DMS153 treated with DMSO at 0.1 percent for 48 hours (cell line): ENCODE data around the gene AKAP6.

Experiments used
- DNase-seq: peaks from one replicate; lab custom pipeline; 2025; ENCODE audit not compliant: unreplicated experiment; lab: John Stamatoyannopoulos, UW

Gene AKAP6

GRCh38 chr14:32607399-32607798 is 278.3 kb downstream of the AKAP6 start:
- DNase-seq, result no peak

GRCh38 chr14:32608857-32609256 is 279.8 kb downstream of the AKAP6 start:
- no peak for DNase-seq

GRCh38 chr14:32609388-32609787 is 280.3 kb downstream of the AKAP6 start:
- DNase-seq, result no peak

GRCh38 chr14:32611752-32612151 is 282.7 kb downstream of the AKAP6 start:
- DNase-seq, result no peak

- DNase-seq, result no peak
Measured at GRCh38 chr14:32618991-32619390, 289.9 kb downstream of the AKAP6 start.

- no peak for DNase-seq
Measured at GRCh38 chr14:32620303-32620702, 291.2 kb downstream of the AKAP6 start.

GRCh38 chr14:32620724-32621123 is 291.6 kb downstream of the AKAP6 start:
- DNase-seq, result no peak

GRCh38 chr14:32621585-32621984 is 292.5 kb downstream of the AKAP6 start:
- no peak for DNase-seq

GRCh38 chr14:32622742-32623141 is 293.6 kb downstream of the AKAP6 start:
- DNase-seq, result no peak

- no peak for DNase-seq
Measured at GRCh38 chr14:32623300-32624093, 294.4 kb downstream of the AKAP6 start.

- DNase-seq, result no peak
Measured at GRCh38 chr14:32625211-32625610, 296.1 kb downstream of the AKAP6 start.

- DNase-seq, result no peak
Measured at GRCh38 chr14:32627545-32628298, 298.6 kb downstream of the AKAP6 start.

- no peak for DNase-seq
Measured at GRCh38 chr14:32629236-32629635, 300.1 kb downstream of the AKAP6 start.

GRCh38 chr14:32630701-32631100 is 301.6 kb downstream of the AKAP6 start:
- no peak for DNase-seq

- no peak for DNase-seq
Measured at GRCh38 chr14:32633224-32633859, 304.2 kb downstream of the AKAP6 start.

- DNase-seq, result no peak
Measured at GRCh38 chr14:32633930-32634329, 304.8 kb downstream of the AKAP6 start.

GRCh38 chr14:32635061-32635719 is 306.1 kb downstream of the AKAP6 start:
- no peak for DNase-seq

GRCh38 chr14:32637582-32637981 is 308.5 kb downstream of the AKAP6 start:
- no peak for DNase-seq

GRCh38 chr14:32639208-32639607 is 310.1 kb downstream of the AKAP6 start:
- DNase-seq, result no peak

- DNase-seq, result no peak
Measured at GRCh38 chr14:32645551-32645950, 316.5 kb downstream of the AKAP6 start.

- DNase-seq, result no peak
Measured at GRCh38 chr14:32648434-32648833, 319.3 kb downstream of the AKAP6 start.
